Neural cell (in vitro differentiated cells): ENCODE measurements around the gene NDEL1.

Experiments
- CTCF ChIP-seq: fragments of 450-650 bp; IDR thresholded peaks from 2 replicates; pipeline ENCODE4 v1.5.1; 2014; ENCODE audit warnings: antibody characterized with exemption, mild to moderate bottlenecking, moderate library complexity; ENCODE audit not compliant: poor library complexity, severe bottlenecking
- EZH2 ChIP-seq: fragments of 200-600, 300-800 bp; shearing (Covaris generic), sonication (generic); IDR thresholded peaks from 2 replicates; pipeline ENCODE4 v1.6.1; 2014; ENCODE audit warnings: antibody characterized with exemption, low read length, borderline replicate concordance, mild to moderate bottlenecking; ENCODE audit not compliant: insufficient read depth, poor library complexity, severe bottlenecking
- REST ChIP-seq: IDR thresholded peaks from 2 replicates; pipeline ENCODE4 v1.6.1; 2012; ENCODE audit warnings: borderline replicate concordance
- SMC3 ChIP-seq: fragments of 450-650 bp; conservative IDR thresholded peaks from 2 replicates; pipeline ENCODE4 v1.6.1; 2014; ENCODE audit warnings: antibody characterized with exemption, mild to moderate bottlenecking, moderate library complexity; ENCODE audit not compliant: poor library complexity

- TF ChIP-seq SMC3 (no peak), CTCF (no peak), EZH2 (no peak), REST (no peak)
Observed at GRCh38 chr17:8494506-8495111, 58.9 kb downstream of the NDEL1 start.
